Neural progenitor cell (in vitro differentiated cells): ENCODE results near the gene NELFB.

Source experiments
- CTCF ChIP-seq: fragments of 200-600 bp; sonication (generic); IDR thresholded peaks from 2 replicates; pipeline ENCODE4 v1.5.1; 2017; ENCODE audit warnings: antibody characterized with exemption, mild to moderate bottlenecking
- EZH2 ChIP-seq: fragments of 200-600 bp; sonication (generic); IDR thresholded peaks from 2 replicates; pipeline ENCODE4 v1.6.1; 2017; ENCODE audit warnings: antibody characterized with exemption, mild to moderate bottlenecking, moderate library complexity
- EZH2phosphoT487 ChIP-seq: fragments of 200-600 bp; sonication (generic); IDR thresholded peaks from 2 replicates; pipeline ENCODE4 v1.6.1; 2017; ENCODE audit warnings: antibody characterized with exemption

- TF ChIP-seq CTCF (no peak), EZH2phosphoT487 (no peak), EZH2 (no peak)
Measured at GRCh38 chr9:137224830-137225694, 30.1 kb upstream of the NELFB start, which contains the start of gene CYSRT1.
